OCI-LY7 (cell line): ENCODE data around the gene AGK. TPM values are rescaled to one million over a fixed set of nuclear protein-coding genes. Genes with fewer than 3 reads are reported as not detected.

Source experiments
- BruUV-seq: library from RNA; stranded (reverse); fragments of 400-500 nt; replicated peaks from 2 replicates; lab custom pipeline; 2021; lab: Mats Ljungman, UMichigan
- CTCF ChIA-PET: fragments of 300-600 bp; sonication (Branson Sonifier 250); formaldehyde crosslinking; loops from one replicate; lab custom pipeline; 2022; ENCODE audit warnings: antibody characterized with exemption; ENCODE audit not compliant: unreplicated experiment; lab: Charles Lee
- POLR2A ChIA-PET: fragments of 300-600 bp; sonication (Branson Sonifier 250); formaldehyde crosslinking; loops from one replicate; lab custom pipeline; 2022; ENCODE audit warnings: antibody characterized with exemption; lab: Charles Lee
- DNase-seq: peaks from one replicate; pipeline ENCODE4 v3.0.0-alpha.2; 2015; ENCODE audit warnings: low spot score
- H2AFZ ChIP-seq: fragments of 200-600 bp; sonication (generic), shearing (Covaris generic); 2 replicates; pipeline ENCODE4 v1.6.1; 2014; ENCODE audit warnings: mild to moderate bottlenecking, antibody characterized with exemption, low read length, moderate library complexity
- H3K27ac ChIP-seq: fragments of 200-600 bp; sonication (generic); 2 replicates; pipeline ENCODE4 v1.5.1; 2014; ENCODE audit warnings: mixed run types, low read depth, mild to moderate bottlenecking, moderate library complexity, low read length, inconsistent platforms; ENCODE audit not compliant: poor library complexity, severe bottlenecking
- H3K36me3 ChIP-seq: fragments of 200-600 bp; sonication (generic); 2 replicates; pipeline ENCODE4 v1.6.1; 2014; ENCODE audit warnings: mild to moderate bottlenecking, antibody characterized with exemption, low read length, moderate library complexity, mixed read lengths; ENCODE audit not compliant: insufficient read depth
- H3K4me1 ChIP-seq: fragments of 200-600 bp; sonication (generic); 2 replicates; pipeline ENCODE4 v1.5.1; 2014; ENCODE audit warnings: mild to moderate bottlenecking, low read length; ENCODE audit not compliant: insufficient read depth, poor library complexity, severe bottlenecking
- H3K4me2 ChIP-seq: fragments of 200-600 bp; sonication (generic); 2 replicates; pipeline ENCODE4 v1.6.1; 2014; ENCODE audit warnings: mild to moderate bottlenecking, low read length
- H3K4me3 ChIP-seq: fragments of 200-600 bp; sonication (generic); 2 replicates; pipeline ENCODE4 v1.5.1; 2014; ENCODE audit warnings: mild to moderate bottlenecking, low read depth, low read length; ENCODE audit not compliant: poor library complexity, severe bottlenecking
- H3K79me2 ChIP-seq: fragments of 200-600 bp; sonication (generic); 2 replicates; pipeline ENCODE4 v1.6.1; 2016; ENCODE audit warnings: low read depth, mild to moderate bottlenecking, low read length, moderate library complexity, mixed read lengths; ENCODE audit not compliant: insufficient read depth
- H3K9me2 ChIP-seq: fragments of 200-600 bp; sonication (generic); 2 replicates; pipeline ENCODE4 v1.6.1; 2016; ENCODE audit warnings: mild to moderate bottlenecking, low read length, mixed read lengths; ENCODE audit not compliant: insufficient read depth
- H3K9me3 ChIP-seq: fragments of 200-600 bp; sonication (generic); 2 replicates; pipeline ENCODE4 v1.6.1; 2014; ENCODE audit warnings: mild to moderate bottlenecking, mixed run types, low read length, mixed read lengths
- H4K20me1 ChIP-seq: fragments of 200-600 bp; sonication (generic); 2 replicates; pipeline ENCODE4 v1.6.1; 2014; ENCODE audit warnings: mild to moderate bottlenecking, antibody characterized with exemption, low read length, moderate library complexity, mixed read lengths; ENCODE audit not compliant: insufficient read depth
- CTCF ChIP-seq: fragments of 200-600 bp; sonication (generic); conservative IDR thresholded peaks from 2 replicates; pipeline ENCODE4 v1.5.1; 2014; ENCODE audit warnings: mild to moderate bottlenecking, antibody characterized with exemption, low read length, moderate library complexity, mixed read lengths
- EZH2phosphoT487 ChIP-seq: fragments of 200-600 bp; sonication (generic); IDR thresholded peaks from 2 replicates; pipeline ENCODE4 v1.6.1; 2018; ENCODE audit warnings: low read depth, borderline replicate concordance, mild to moderate bottlenecking, mixed run types, antibody characterized with exemption, low read length, moderate library complexity, mixed read lengths
- intact Hi-C: fragments of 100-400 bp; cut with micrococcal nuclease; formaldehyde crosslinking; loops from one replicate; pipeline ENCODE4 v1.10.0; 2022; ENCODE audit not compliant: unreplicated experiment
- total RNA-seq, 2 experiments: library from RNA; depleted of rRNA in 1 of 2; stranded (reverse); fragments of >200 nt in 1 of 2; shearing (Covaris generic) in 1 of 2; gene quantifications; 2 replicates each; pipeline ENCODE4 v1.2.3, GENCODE V29; 2014 to 2022

The AGK gene
- total RNA-seq, 2 experiments from 2014 or later = 31.2 to 33.6 TPM

DNA sequence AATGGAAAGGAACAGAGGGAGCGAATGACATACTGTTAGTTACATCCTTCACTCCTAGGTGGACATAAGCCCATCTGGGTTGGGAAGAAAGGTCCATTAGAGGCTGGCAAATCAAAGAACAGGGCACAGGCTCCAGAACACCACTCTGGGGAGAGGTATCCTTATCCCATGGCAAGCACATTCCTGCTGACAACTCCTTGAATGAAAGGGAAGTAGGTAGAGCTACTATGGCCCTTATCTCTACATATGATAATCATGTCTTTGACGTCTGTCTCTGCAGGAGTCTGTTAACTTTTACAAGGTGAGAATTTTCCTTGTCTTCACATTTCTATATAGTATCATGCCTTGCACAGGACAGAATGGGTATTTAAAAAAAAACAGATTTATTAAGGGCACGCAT lies 140.3 kb downstream of the AGK start:
- Histone ChIP-seq H3K4me2 (no peak overlapping the region), H3K27ac (no peak overlapping the region), H4K20me1 (no peaks in the 10 kb centered on the region), H3K9me3 (no peaks in the 10 kb centered on the region), H3K9me2 (no peaks in the 10 kb centered on the region), H3K4me1 (no peaks in the 10 kb centered on the region), H3K36me3 (no peaks in the 10 kb centered on the region), H3K79me2 (no peaks in the 10 kb centered on the region), H3K4me3 (no peak overlapping the region), H2AFZ (no peak overlapping the region)
- DNase-seq = no peak
- intact Hi-C loops = no loop called here
- CTCF ChIA-PET = no interaction called here
- TF ChIP-seq EZH2phosphoT487 (no peak), CTCF (no peak)
- no TSS peak for BruUV-seq
- POLR2A ChIA-PET = no interaction called here

DNA sequence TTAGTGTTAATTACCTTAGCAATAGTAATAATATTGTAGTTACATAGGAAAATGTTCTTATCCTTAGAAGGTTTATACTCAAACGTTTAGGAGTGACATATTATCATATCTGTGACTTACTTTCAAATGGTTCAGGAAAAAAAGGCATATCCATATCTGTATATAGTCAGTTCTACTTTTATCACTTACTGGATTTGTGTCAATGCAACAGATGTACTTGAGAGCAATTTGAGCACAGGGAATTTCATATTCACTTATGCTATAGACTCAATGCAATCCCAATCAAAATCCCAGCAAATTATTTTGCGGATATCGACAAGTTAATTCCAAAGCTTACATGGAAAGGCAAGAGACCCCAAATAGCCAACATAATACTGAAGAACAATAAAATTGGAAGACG lies 140.8 kb downstream of the AGK start:
- no peaks in the 10 kb centered on the region for H3K36me3 ChIP-seq
- H3K4me2 ChIP-seq = no peak overlapping the region
- no peaks in the 10 kb centered on the region for H3K9me2 ChIP-seq
- H4K20me1 ChIP-seq = no peaks in the 10 kb centered on the region; the same call in 1 of the 2 replicates
- DNase-seq = no peak
- intact Hi-C loops = no loop called here
- no peak overlapping the region for H2AFZ ChIP-seq
- ChIA-PET POLR2A (no interaction called here), CTCF (no interaction called here)
- H3K9me3 ChIP-seq = no peaks in the 10 kb centered on the region
- no peaks in the 10 kb centered on the region for H3K79me2 ChIP-seq
- H3K27ac ChIP-seq = no peak overlapping the region
- no peaks in the 10 kb centered on the region for H3K4me1 ChIP-seq
- TF ChIP-seq CTCF = no peak
- no peak for TF ChIP-seq EZH2phosphoT487
- no TSS peak for BruUV-seq
- no peak overlapping the region for H3K4me3 ChIP-seq

GRCh38 chr7:141693082-141693481 lies 141.9 kb downstream of the AGK start:
- no peaks in the 10 kb centered on the region; the same call in 1 of the 2 replicates for H4K20me1 ChIP-seq
- no peaks in the 10 kb centered on the region for H3K36me3 ChIP-seq
- no peak for TF ChIP-seq CTCF
- TF ChIP-seq EZH2phosphoT487 = no peak
- H3K27ac ChIP-seq = no peak overlapping the region
- ChIA-PET CTCF (no interaction called here), POLR2A (no interaction called here)
- DNase-seq = no peak
- no peak overlapping the region for H2AFZ ChIP-seq
- BruUV-seq = no TSS peak
- no peaks in the 10 kb centered on the region for H3K79me2 ChIP-seq
- intact Hi-C loops = no loop called here
- H3K4me1 ChIP-seq = no peaks in the 10 kb centered on the region
- no peaks in the 10 kb centered on the region for H3K9me2 ChIP-seq
- H3K4me2 ChIP-seq = no peak overlapping the region
- no peak overlapping the region for H3K4me3 ChIP-seq
- no peaks in the 10 kb centered on the region for H3K9me3 ChIP-seq
